GM12891 (cell line): ENCODE data around the gene BCL2.

Experiments used
- POLR2A ChIP-seq: IDR thresholded peaks from 2 replicates; pipeline ENCODE4 v1.6.1; 2011; ENCODE audit warnings: low read depth, low read length, control low read depth
- POLR2AphosphoS5 ChIP-seq: IDR thresholded peaks from 2 replicates; pipeline ENCODE4 v1.6.1; 2011; ENCODE audit warnings: low read depth, low read length, control low read depth
- TAF1 ChIP-seq: IDR thresholded peaks from 2 replicates; pipeline ENCODE4 v1.6.1; 2011; ENCODE audit warnings: low read depth, low read length, control low read depth

GRCh38 chr18:63271148-63271547 lies 48.4 kb downstream of the BCL2 start:
- TF ChIP-seq POLR2AphosphoS5 (no peak), POLR2A (no peak), TAF1 (no peak)
